Stomach (tissue), 9 donors: ENCODE data around the gene RABGAP1L. TPM values are rescaled to one million over a fixed set of nuclear protein-coding genes. Genes with fewer than 3 reads are reported as not detected.

Experiments used
- DNase-seq, 2 donors: peaks; one replicate each; pipeline versions ENCODE4 v3.0.0 to v3.0.0-alpha.2; 2013 to 2019
- H3K27ac ChIP-seq, 5 donors: fragments of 200-600 bp in 4 of 5; sonication (generic) in 4 of 5; one replicate each; pipeline ENCODE4 v1.5.1; 2013 to 2019; ENCODE audit warnings: mild to moderate bottlenecking in 1 of 5, moderate library complexity in 1 of 5
- H3K27me3 ChIP-seq, 3 donors: fragments of 200-600 bp; sonication (generic); one replicate each; pipeline ENCODE4 v1.5.1; 2017 to 2019; ENCODE audit warnings: mixed run types in 1 of 3
- H3K36me3 ChIP-seq, 4 donors: fragments of 200-600 bp; sonication (generic); 1 replicate in 3 of 4; 2 replicates in 1 of 4; pipeline ENCODE4 v1.5.1; 2016 to 2019
- H3K4me1 ChIP-seq, 4 donors: fragments of 200-600 bp; sonication (generic); one replicate each; pipeline ENCODE4 v1.5.1; 2016 to 2019
- H3K4me3 ChIP-seq, 4 donors: fragments of 200-600 bp; sonication (generic) in 3 of 4; one replicate each; pipeline ENCODE4 v1.5.1; 2016 to 2019; ENCODE audit warnings: mild to moderate bottlenecking in 1 of 4
- H3K9me3 ChIP-seq, 4 donors: fragments of 200-600 bp; sonication (generic); one replicate each; pipeline ENCODE4 v1.5.1; 2016 to 2019
- CTCF ChIP-seq, 7 experiments: fragments of 450-650 bp in 4 of 7; fragments of 200-600 bp in 3 of 7; sonication (generic) in 3 of 7; IDR thresholded peaks; one replicate each; pipeline ENCODE4 v1.5.1; 2016 to 2019; ENCODE audit warnings: antibody characterized with exemption in 7 of 7, control low read depth in 2 of 7, mild to moderate bottlenecking in 1 of 7
- EP300 ChIP-seq: sonication (generic); formaldehyde crosslinking; IDR thresholded peaks from one replicate; pipeline ENCODE4 v1.6.1; 2017; ENCODE audit warnings: antibody characterized with exemption
- POLR2A ChIP-seq, 4 donors: fragments of 450-650 bp; IDR thresholded peaks; one replicate each; pipeline ENCODE4 v1.6.1; 2016; ENCODE audit warnings: antibody characterized with exemption in 4 of 4, control low read depth in 2 of 4, mild to moderate bottlenecking in 1 of 4, moderate library complexity in 1 of 4
- POLR2AphosphoS5 ChIP-seq, 3 donors: sonication (generic); formaldehyde crosslinking; IDR thresholded peaks; one replicate each; pipeline ENCODE4 v1.6.1; 2016; ENCODE audit warnings: antibody characterized with exemption in 3 of 3
- WGBS, 5 donors: extraction: QIAGEN DNeasy Blood & Tissue Kit in 3 of 5; methylation state at CpG; one replicate each; pipeline versions ENCODE4 v1.1.5 to v1.1.7; 2013 to 2018; 5-methylcytosine and 5-hydroxymethylcytosine counted together
- intact Hi-C: fragments of 100-400 bp; cut with DNase I; formaldehyde crosslinking; loops from one replicate; pipeline ENCODE4 v1.15.1; 2023; ENCODE audit warnings: low total_unique reads
- polyA plus RNA-seq, 3 donors: library from polyadenylated mRNA; stranded (reverse); fragments of 200-250 nt; gene quantifications; one replicate each; pipeline ENCODE4 v1.2.3, GENCODE V29; 2013
- total RNA-seq, 5 donors: library from RNA; depleted of rRNA; stranded (reverse); fragments of >200 nt; gene quantifications; one replicate each; pipeline versions ENCODE4 v1.1.0 to v1.2.3, GENCODE V29; 2014 to 2016
- donor health status: healthy with polysubstance abuse.
- donor health status: Bipolar disorder and iron deficiency.
- donor health status: healthy.

Gene RABGAP1L
- total and polyA plus RNA-seq, 8 donors: 14.2 to 238 (median 57.9) TPM

- no peaks in the 10 kb centered on the region for H3K27me3 ChIP-seq
- intact Hi-C loops: loop anchor here (10.0 kb wide), 1 partner anchor 459 kb away; no protein-coding TSS in a partner anchor
- no peak for DNase-seq
- no peak overlapping the region for H3K4me3 ChIP-seq
- no peaks in the 10 kb centered on the region for H3K36me3 ChIP-seq
- no peaks in the 10 kb centered on the region for H3K9me3 ChIP-seq
- H3K27ac ChIP-seq: no peak overlapping the region
- no peak for TF ChIP-seq EP300
- TF ChIP-seq CTCF (IDR thresholded peaks at IDR 0.05): no peak
- no peak for TF ChIP-seq POLR2AphosphoS5 (IDR thresholded peaks at IDR 0.05)
- no peak for TF ChIP-seq POLR2A (IDR thresholded peaks at IDR 0.05)
- no peaks in the 10 kb centered on the region for H3K4me1 ChIP-seq
These were observed 564.5 kb downstream of the RABGAP1L start for GRCh38 chr1:174723816-174724215.

- Histone ChIP-seq H3K27me3 (no peaks in the 10 kb centered on the region), H3K9me3 (no peaks in the 10 kb centered on the region), H3K27ac (no peak overlapping the region), H3K4me1 (no peaks in the 10 kb centered on the region), H3K4me3 (no peak overlapping the region), H3K36me3 (no peaks in the 10 kb centered on the region)
- no peak for DNase-seq
- TF ChIP-seq EP300: no peak
- TF ChIP-seq POLR2AphosphoS5 (IDR thresholded peaks at IDR 0.05): no peak
- intact Hi-C loops: loop anchor here (10.0 kb wide), 1 partner anchor 459 kb away; no protein-coding TSS in a partner anchor
These were observed 564.9 kb downstream of the RABGAP1L start for GRCh38 chr1:174724219-174724618.

GRCh38 chr1:174726167-174726879, 567.0 kb downstream of the RABGAP1L start:
- WGBS, 5 donors: 56 to 66% (median 60%) methylated on average over 2 of the region's 2 CpGs
- Histone ChIP-seq H3K36me3 (no peaks in the 10 kb centered on the region), H3K4me3 (no peak overlapping the region), H3K9me3 (no peaks in the 10 kb centered on the region), H3K4me1 (no peaks in the 10 kb centered on the region), H3K27me3 (no peaks in the 10 kb centered on the region), H3K27ac (no peak overlapping the region)
- TF ChIP-seq CTCF (IDR thresholded peaks at IDR 0.05): peak in 4 of 7 experiments; percentile 24 to 34 (median 32)
- no peak for TF ChIP-seq EP300
- intact Hi-C loops: loop anchor here (10.0 kb wide), 1 partner anchor 462 kb away; no protein-coding TSS in a partner anchor
- DNase-seq: peak in 1 of 2 donors; percentile 47

GRCh38 chr1:174726880-174727585, 567.7 kb downstream of the RABGAP1L start:
- H3K36me3 ChIP-seq: no peaks in the 10 kb centered on the region
- intact Hi-C loops: loop anchor here (10.0 kb wide), 1 partner anchor 462 kb away; no protein-coding TSS in a partner anchor
- H3K27me3 ChIP-seq: no peaks in the 10 kb centered on the region
- no peaks in the 10 kb centered on the region for H3K4me1 ChIP-seq
- no peak for DNase-seq
- H3K4me3 ChIP-seq: no peak overlapping the region
- WGBS, 5 donors: 69 to 74% (median 72%) methylated on average over 4 of the region's 4 CpGs
- no peak for TF ChIP-seq POLR2A (IDR thresholded peaks at IDR 0.05)
- TF ChIP-seq POLR2AphosphoS5 (IDR thresholded peaks at IDR 0.05): no peak
- no peak for TF ChIP-seq CTCF (IDR thresholded peaks at IDR 0.05)
- no peak for TF ChIP-seq EP300
- no peak overlapping the region for H3K27ac ChIP-seq
- no peaks in the 10 kb centered on the region for H3K9me3 ChIP-seq
